ENCODE results near the gene ZNF26. TPM values are rescaled to one million over a fixed set of nuclear protein-coding genes. Genes with fewer than 3 reads are reported as not detected.
A peak's percentile ranks its signal among the peaks of the same experiment; 100 is the strongest.

Gene ZNF26
- polyA plus RNA-seq, 1 donor from 2014 or later: 26.6 TPM

- H3F3A ChIP-seq (ENCODE audit: insufficient read depth, low read length, poor library complexity, severe bottlenecking): no peaks in the 10 kb centered on the region
- TF ChIP-seq, protein P1, sequence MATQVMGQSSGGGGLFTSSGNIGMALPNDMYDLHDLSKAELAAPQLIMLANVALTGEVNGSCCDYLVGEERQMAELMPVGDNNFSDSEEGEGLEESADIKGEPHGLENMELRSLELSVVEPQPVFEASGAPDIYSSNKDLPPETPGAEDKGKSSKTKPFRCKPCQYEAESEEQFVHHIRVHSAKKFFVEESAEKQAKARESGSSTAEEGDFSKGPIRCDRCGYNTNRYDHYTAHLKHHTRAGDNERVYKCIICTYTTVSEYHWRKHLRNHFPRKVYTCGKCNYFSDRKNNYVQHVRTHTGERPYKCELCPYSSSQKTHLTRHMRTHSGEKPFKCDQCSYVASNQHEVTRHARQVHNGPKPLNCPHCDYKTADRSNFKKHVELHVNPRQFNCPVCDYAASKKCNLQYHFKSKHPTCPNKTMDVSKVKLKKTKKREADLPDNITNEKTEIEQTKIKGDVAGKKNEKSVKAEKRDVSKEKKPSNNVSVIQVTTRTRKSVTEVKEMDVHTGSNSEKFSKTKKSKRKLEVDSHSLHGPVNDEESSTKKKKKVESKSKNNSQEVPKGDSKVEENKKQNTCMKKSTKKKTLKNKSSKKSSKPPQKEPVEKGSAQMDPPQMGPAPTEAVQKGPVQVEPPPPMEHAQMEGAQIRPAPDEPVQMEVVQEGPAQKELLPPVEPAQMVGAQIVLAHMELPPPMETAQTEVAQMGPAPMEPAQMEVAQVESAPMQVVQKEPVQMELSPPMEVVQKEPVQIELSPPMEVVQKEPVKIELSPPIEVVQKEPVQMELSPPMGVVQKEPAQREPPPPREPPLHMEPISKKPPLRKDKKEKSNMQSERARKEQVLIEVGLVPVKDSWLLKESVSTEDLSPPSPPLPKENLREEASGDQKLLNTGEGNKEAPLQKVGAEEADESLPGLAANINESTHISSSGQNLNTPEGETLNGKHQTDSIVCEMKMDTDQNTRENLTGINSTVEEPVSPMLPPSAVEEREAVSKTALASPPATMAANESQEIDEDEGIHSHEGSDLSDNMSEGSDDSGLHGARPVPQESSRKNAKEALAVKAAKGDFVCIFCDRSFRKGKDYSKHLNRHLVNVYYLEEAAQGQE (IDR thresholded peaks at IDR 0.05; ENCODE audit: borderline replicate concordance): no peak
- TF ChIP-seq RAD21 (conservative IDR thresholded peaks at IDR 0.05) (no peak), CTCF (IDR thresholded peaks at IDR 0.05; ENCODE audit: poor library complexity, severe bottlenecking) (no peak), MXI1 (conservative IDR thresholded peaks at IDR 0.05; ENCODE audit: poor library complexity, severe bottlenecking) (no peak), SMC3 (conservative IDR thresholded peaks at IDR 0.05; ENCODE audit: poor library complexity) (no peak), EP300 (conservative IDR thresholded peaks at IDR 0.05; ENCODE audit: poor library complexity, severe bottlenecking) (no peak), POLR2AphosphoS5 (IDR thresholded peaks at IDR 0.05) (no peak), TAF1 (IDR thresholded peaks at IDR 0.05; ENCODE audit: low read depth) (no peak), EZH2 (IDR thresholded peaks at IDR 0.05; ENCODE audit: borderline replicate concordance, insufficient read depth, low read length, poor library complexity, severe bottlenecking) (no peak)
- H3K36me3 ChIP-seq (ENCODE audit: insufficient read depth, low read length): no peaks in the 10 kb centered on the region
- no peak overlapping the region for H3K4me3 ChIP-seq (ENCODE audit: low read length)
- H3K9ac ChIP-seq (ENCODE audit: low read length): no peak overlapping the region
- no peak overlapping the region for H3K4me2 ChIP-seq (ENCODE audit: low read length)
- H3K27me3 ChIP-seq (ENCODE audit: insufficient read depth, low read depth, low read length): no peaks in the 10 kb centered on the region
- no peaks in the 10 kb centered on the region for H4K20me1 ChIP-seq (ENCODE audit: insufficient read depth)
- H3K27ac ChIP-seq (ENCODE audit: low read length): no peak overlapping the region
- no peaks in the 10 kb centered on the region for H3K9me2 ChIP-seq (ENCODE audit: insufficient read depth, low read length)
- H3K9me3 ChIP-seq (ENCODE audit: low read length): peaks cover 7% of the 10 kb centered on the region
- H3K79me2 ChIP-seq (replicated peaks; ENCODE audit: insufficient read depth, low read length): no peaks in the 10 kb centered on the region
- no peak overlapping the region for H2AFZ ChIP-seq (ENCODE audit: low read depth, low read length)
Observed at GRCh38 chr12:133026996-133027395, 40.8 kb downstream of the ZNF26 start.

DNA sequence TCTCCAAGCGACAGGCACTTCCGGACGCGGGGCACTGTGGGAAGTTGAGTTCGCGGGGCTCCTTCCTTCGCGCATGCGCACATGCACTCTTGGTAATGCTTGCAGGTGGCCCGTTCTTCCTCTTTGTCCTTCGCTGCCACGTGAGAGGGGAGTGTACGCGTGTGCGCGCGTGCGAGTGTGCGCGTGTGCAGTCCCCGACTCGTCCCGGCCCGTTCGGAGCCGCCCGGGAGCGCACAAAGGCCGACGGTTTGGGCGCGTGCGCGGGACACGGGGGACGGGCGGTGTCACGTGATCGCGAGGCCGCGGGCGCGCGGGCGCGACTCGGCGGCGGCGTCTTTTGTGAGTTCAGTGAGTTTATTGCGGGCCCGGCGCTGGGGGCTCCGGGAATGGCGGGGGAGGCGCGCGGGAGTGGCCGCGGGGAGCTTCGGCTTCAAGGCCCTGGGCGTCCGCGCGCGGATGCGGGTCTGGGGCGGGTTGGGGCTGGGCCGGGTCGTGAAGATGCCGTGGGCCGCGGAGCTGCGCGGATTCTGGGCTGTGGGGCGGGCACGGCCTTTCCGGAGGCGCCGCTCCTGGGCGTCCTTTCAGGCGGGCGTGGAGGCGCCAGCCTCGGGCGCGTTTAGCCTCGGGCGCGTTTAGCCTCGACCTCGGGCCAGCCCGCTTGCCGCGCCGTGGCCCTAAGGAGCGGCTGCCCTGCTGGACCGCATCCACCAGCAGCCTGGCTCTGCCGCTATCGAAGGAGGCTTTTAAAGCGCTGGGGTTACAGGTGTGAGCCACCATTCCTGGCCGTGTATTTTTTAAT lies 51.2 kb downstream of the ZNF26 start, which contains the start of gene ZNF84:
TSS of gene ZNF84 (plus strand) at position 303 of the 799 bp plus-strand sequence. CDS start 3,959 bp downstream, outside the sequence.
- no peaks in the 10 kb centered on the region for H4K20me1 ChIP-seq (ENCODE audit: insufficient read depth)
- H3F3A ChIP-seq (ENCODE audit: insufficient read depth, low read length, poor library complexity, severe bottlenecking): no peaks in the 10 kb centered on the region
- H3K9me3 ChIP-seq (ENCODE audit: low read length): peaks cover 25% of the 10 kb centered on the region
- peak within 1 kb of the TSS; percentile 90 for H3K4me3 ChIP-seq (ENCODE audit: low read length)
- H3K27ac ChIP-seq (ENCODE audit: low read length): peak within 1 kb of the TSS; percentile 94
- peak within 1 kb of the TSS; percentile 86 for H2AFZ ChIP-seq (ENCODE audit: low read depth, low read length)
- H3K4me2 ChIP-seq (ENCODE audit: low read length): peak within 1 kb of the TSS; percentile 52
- peaks cover 47% of the 10 kb centered on the region for H3K79me2 ChIP-seq (replicated peaks; ENCODE audit: insufficient read depth, low read length)
- H3K36me3 ChIP-seq (ENCODE audit: insufficient read depth, low read length): peaks cover 25% of the 10 kb centered on the region
- no peaks in the 10 kb centered on the region for H3K9me2 ChIP-seq (ENCODE audit: insufficient read depth, low read length)
- peak within 1 kb of the TSS; percentile 96 for H3K9ac ChIP-seq (ENCODE audit: low read length)
- no peaks in the 10 kb centered on the region for H3K27me3 ChIP-seq (ENCODE audit: insufficient read depth, low read depth, low read length)
- TF ChIP-seq EZH2 (IDR thresholded peaks at IDR 0.05; ENCODE audit: borderline replicate concordance, insufficient read depth, low read length, poor library complexity, severe bottlenecking): no peak
- no peak for TF ChIP-seq SMC3 (conservative IDR thresholded peaks at IDR 0.05; ENCODE audit: poor library complexity)
- TF ChIP-seq, protein P1 (IDR thresholded peaks at IDR 0.05; ENCODE audit: borderline replicate concordance): peak; percentile 78
- TF ChIP-seq EP300 (conservative IDR thresholded peaks at IDR 0.05; ENCODE audit: poor library complexity, severe bottlenecking): peak; percentile 39
- TF ChIP-seq MXI1 (conservative IDR thresholded peaks at IDR 0.05; ENCODE audit: poor library complexity, severe bottlenecking): peak; percentile 86
- TF ChIP-seq POLR2AphosphoS5 (IDR thresholded peaks at IDR 0.05): peak; percentile 98
- peak; percentile 89 for TF ChIP-seq TAF1 (IDR thresholded peaks at IDR 0.05; ENCODE audit: low read depth)
- no peak for TF ChIP-seq RAD21 (conservative IDR thresholded peaks at IDR 0.05)
- no peak for TF ChIP-seq CTCF (IDR thresholded peaks at IDR 0.05; ENCODE audit: poor library complexity, severe bottlenecking)
